Esophagus squamous epithelium (tissue), 4 donors: ENCODE results near the gene SLC7A6.

Source experiments
- POLR2A ChIP-seq, 4 donors: fragments of 450-650 bp; IDR thresholded peaks; one replicate each; pipeline ENCODE4 v1.6.1; 2017; ENCODE audit warnings: antibody characterized with exemption in 4 of 4, mild to moderate bottlenecking in 4 of 4, moderate library complexity in 3 of 4
- TF ChIP-seq, protein P1 (sequence below), 6 experiments: fragments of 450-650 bp in 4 of 6; fragments of 200-600 bp in 2 of 6; sonication (generic) in 2 of 6; IDR thresholded peaks; one replicate each; pipeline ENCODE4 v1.5.1; 2016 to 2019; ENCODE audit warnings: antibody characterized with exemption in 6 of 6, mild to moderate bottlenecking in 4 of 6, moderate library complexity in 4 of 6

DNA sequence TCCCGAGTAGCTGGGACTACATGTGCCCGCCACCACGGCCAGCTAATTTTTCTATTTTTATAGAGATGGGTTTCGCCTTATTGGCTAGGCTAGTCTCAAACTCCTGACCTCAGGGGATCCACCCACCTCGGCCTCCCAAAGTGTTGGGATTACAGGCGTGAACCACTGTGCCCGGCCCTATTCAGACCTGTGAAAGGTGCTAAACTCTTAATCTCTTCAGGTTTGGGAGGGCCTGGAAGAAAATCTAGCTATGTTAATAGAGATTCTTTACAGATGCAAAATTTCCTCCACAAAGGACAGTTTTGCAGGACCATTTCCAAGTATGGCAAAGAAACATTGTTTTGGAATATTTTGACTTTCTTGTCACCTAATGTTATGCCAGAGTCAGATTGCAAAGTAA is 22.2 kb upstream of the SLC7A6 start:
- TF ChIP-seq, protein P1, sequence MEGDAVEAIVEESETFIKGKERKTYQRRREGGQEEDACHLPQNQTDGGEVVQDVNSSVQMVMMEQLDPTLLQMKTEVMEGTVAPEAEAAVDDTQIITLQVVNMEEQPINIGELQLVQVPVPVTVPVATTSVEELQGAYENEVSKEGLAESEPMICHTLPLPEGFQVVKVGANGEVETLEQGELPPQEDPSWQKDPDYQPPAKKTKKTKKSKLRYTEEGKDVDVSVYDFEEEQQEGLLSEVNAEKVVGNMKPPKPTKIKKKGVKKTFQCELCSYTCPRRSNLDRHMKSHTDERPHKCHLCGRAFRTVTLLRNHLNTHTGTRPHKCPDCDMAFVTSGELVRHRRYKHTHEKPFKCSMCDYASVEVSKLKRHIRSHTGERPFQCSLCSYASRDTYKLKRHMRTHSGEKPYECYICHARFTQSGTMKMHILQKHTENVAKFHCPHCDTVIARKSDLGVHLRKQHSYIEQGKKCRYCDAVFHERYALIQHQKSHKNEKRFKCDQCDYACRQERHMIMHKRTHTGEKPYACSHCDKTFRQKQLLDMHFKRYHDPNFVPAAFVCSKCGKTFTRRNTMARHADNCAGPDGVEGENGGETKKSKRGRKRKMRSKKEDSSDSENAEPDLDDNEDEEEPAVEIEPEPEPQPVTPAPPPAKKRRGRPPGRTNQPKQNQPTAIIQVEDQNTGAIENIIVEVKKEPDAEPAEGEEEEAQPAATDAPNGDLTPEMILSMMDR (IDR thresholded peaks at IDR 0.05): no peak
- no peak for TF ChIP-seq POLR2A (IDR thresholded peaks at IDR 0.05)
